D721Med (cell line): Measurements from ENCODE around the gene KCNQ4.

Experiments used
- DNase-seq: peaks from one replicate; pipeline ENCODE4 v3.0.0; 2011; ENCODE audit warnings: low spot score; ENCODE audit not compliant: insufficient read length
- FAIRE-seq: peaks from 2 replicates; lab custom pipeline; 2011; peaks lifted over from hg19 to GRCh38; lab: Jason Lieb, UNC
- TF ChIP-seq, protein P1 (sequence below): IDR thresholded peaks from 2 replicates; pipeline ENCODE4 v1.5.1; 2012; ENCODE audit warnings: mild to moderate bottlenecking, control low read depth; ENCODE audit not compliant: insufficient read depth; ENCODE audit errors: missing control alignments

Gene KCNQ4

DNA sequence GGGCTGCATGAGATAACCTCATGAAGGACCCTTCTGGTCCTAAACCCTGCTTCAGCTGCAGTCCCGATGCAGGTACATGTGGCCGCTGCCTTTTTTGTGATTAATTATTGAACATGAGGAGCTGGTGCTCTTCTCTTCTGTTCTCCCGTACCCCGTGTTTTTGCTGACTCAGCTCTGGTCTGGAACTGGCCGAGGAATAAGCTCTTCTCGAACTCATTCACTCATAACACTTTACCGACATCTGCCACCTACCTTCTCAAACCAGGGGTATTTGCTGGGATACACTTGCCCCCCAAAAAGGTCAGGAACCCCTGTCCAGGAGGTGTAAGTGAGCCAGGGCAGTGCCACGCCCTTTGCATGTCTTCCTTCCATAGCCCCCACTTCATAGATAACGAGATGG is 31.8 kb downstream of the KCNQ4 start:
- DNase-seq (no peak), FAIRE-seq (no peak)
- TF ChIP-seq, protein P1, sequence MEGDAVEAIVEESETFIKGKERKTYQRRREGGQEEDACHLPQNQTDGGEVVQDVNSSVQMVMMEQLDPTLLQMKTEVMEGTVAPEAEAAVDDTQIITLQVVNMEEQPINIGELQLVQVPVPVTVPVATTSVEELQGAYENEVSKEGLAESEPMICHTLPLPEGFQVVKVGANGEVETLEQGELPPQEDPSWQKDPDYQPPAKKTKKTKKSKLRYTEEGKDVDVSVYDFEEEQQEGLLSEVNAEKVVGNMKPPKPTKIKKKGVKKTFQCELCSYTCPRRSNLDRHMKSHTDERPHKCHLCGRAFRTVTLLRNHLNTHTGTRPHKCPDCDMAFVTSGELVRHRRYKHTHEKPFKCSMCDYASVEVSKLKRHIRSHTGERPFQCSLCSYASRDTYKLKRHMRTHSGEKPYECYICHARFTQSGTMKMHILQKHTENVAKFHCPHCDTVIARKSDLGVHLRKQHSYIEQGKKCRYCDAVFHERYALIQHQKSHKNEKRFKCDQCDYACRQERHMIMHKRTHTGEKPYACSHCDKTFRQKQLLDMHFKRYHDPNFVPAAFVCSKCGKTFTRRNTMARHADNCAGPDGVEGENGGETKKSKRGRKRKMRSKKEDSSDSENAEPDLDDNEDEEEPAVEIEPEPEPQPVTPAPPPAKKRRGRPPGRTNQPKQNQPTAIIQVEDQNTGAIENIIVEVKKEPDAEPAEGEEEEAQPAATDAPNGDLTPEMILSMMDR: no peak

DNA sequence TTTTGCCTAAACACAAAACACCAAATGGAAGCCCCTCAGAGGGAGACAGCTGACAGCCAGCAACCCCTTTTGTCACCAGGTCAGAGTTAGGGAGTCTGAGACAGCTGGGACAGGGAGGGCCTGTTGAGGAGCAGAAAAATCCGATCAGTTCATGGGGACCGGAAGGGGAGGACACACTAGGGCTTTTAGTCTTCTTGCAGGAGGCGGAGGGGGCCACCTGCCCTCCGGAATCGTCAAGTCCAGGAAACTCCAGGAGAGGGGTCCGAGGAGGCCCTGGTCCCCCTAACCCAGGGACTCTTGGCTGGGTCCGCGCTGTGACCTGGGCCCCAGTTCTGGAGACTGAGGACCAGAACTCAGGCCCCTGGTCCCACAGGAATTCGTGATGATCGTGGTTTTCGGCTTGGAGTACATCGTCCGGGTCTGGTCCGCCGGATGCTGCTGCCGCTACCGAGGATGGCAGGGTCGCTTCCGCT is 34.2 kb downstream of the KCNQ4 start:
- FAIRE-seq (no peak), DNase-seq (no peak)
- TF ChIP-seq, protein P1: no peak

DNA sequence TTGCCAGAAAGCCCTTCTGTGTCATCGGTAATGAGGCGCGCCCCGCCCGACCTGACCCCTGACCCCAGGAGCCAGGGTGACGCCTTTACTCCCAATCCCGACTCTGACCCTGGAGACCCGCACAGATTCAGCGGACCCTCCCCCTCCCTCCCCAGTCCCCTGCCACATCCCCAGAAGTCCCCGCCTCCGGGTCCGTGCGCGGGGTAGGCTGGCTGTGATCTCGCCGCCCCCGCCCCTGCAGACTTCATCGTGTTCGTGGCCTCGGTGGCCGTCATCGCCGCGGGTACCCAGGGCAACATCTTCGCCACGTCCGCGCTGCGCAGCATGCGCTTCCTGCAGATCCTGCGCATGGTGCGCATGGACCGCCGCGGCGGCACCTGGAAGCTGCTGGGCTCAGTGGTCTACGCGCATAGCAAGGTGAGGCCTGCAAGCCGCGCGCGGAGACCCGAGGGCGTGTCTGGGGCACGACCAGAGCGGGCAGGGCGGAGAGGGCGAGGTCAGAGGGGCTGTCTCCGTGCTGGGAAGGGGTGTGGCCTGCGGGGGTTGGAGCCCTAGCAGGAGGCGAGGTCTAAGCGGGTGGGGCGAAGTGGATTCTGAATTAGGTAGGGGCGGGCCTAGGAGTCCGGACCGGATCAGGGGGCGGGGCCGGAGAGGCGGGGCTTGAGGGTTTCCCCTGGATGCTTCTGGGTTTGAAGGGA is 34.8 kb downstream of the KCNQ4 start:
- TF ChIP-seq, protein P1: no peak
- no peak for DNase-seq
- FAIRE-seq: no peak

DNA sequence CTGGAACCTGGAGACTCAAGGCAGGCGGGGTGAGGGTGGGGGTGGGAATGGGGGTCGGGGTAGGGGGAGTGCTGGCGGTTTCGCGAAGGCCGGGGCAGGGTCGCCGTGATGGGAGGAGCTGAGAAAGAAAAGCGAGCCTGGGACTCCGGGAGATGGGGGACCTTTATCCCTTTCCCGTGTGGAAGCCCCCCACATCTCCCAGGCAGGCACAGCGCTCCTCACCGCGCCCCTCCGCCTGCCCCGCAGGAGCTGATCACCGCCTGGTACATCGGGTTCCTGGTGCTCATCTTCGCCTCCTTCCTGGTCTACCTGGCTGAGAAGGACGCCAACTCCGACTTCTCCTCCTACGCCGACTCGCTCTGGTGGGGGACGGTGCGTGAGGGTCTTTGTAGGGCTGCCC is 35.5 kb downstream of the KCNQ4 start:
- FAIRE-seq: no peak
- DNase-seq: no peak
- TF ChIP-seq, protein P1: no peak

DNA sequence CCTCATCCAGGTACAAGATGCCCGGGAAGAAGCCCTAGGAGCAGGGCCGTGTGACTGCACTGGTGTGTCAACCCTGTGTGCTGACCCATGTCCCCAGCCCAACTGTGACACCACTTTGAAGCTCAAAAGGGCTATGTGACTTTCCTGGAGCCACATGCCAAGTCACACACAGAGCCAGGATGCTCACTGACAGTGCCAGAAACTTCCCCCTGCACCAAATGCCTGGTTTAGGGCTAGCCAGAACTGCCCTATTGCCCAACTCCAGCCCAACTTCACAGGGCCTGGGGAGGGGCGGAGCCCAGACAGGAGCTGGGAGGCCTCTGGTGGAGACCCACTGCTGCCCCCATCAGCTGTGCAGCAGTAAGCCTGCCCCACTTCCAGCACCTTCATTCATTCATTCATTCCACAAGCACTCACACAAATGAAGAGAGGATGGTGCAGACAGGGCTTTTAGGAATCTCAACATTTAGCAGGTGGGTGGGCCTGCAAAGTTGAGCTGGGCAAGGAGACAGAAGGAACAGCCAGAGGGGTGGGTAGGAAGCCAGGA is 36.7 kb downstream of the KCNQ4 start:
- FAIRE-seq: no peak
- no peak for DNase-seq
- TF ChIP-seq, protein P1: no peak

DNA sequence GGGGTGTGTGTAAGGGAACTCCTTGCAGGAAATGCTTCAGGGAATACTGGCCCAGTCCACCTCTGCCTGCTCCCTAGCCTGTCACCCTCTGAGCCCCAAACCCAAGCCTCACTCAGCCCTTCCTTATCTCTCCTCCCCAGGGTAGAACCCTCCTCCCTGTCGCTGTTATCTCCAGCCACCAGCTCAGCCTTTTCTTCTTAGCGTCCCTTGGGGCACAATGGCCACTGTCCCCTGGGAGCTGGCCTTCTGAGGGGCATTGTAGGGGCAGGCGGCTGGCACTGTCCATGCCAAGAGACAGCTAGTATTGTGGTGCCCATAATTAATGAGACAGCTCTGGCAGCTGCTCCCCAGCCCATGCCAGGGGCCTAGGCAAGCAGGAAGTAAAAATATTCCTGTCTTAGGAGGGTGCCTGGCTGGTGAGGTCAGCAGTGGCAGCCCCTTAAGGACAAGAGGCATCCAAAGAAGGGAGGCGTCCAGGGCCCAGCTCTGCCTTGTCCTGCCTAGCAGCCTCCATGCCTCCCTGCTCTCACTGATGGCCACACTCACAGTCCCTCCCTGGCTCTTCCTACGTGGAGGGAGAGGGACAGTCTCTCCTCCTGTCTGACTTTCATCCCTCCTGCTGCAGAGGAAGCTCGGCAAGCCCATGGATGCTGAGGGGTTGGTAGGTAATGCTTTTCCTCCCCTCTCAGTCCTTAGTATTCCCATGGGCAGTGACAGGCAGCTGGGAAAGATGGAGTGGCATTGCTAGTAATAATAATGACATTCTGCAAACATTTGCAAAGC is 37.5 kb downstream of the KCNQ4 start:
- FAIRE-seq: no peak
- no peak for DNase-seq
- TF ChIP-seq, protein P1: no peak
